LNCaP clone FGC (cell line): Measurements from ENCODE around the gene UBE2U.
"Not testable (repeated sequence)": the region's sequence is repeated elsewhere in the genome, so short reads cannot be mapped to it uniquely, and the experiment has no call there.

Experiments used
- DNase-seq: peaks from one replicate; pipeline ENCODE4 v3.0.0-alpha.2; 2011; ENCODE audit warnings: low read depth
- H3K4me3 ChIP-seq: 2 replicates; pipeline ENCODE4 v1.5.1; 2011; ENCODE audit warnings: mild to moderate bottlenecking, low read depth, low read length, control low read depth
- CTCF ChIP-seq: IDR thresholded peaks from 2 replicates; pipeline ENCODE4 v1.5.1; 2012; ENCODE audit warnings: mild to moderate bottlenecking; ENCODE audit not compliant: control insufficient read depth, insufficient read depth; ENCODE audit errors: extremely low read depth

UBE2U gene

GRCh38 chr1:64234714-64235113 lies 31.3 kb downstream of the UBE2U start:
- no peak overlapping the region for H3K4me3 ChIP-seq
- no peak for TF ChIP-seq CTCF
- DNase-seq = no peak

GRCh38 chr1:64235181-64235580 lies 31.8 kb downstream of the UBE2U start:
- no peak for TF ChIP-seq CTCF
- no peak overlapping the region for H3K4me3 ChIP-seq
- no peak for DNase-seq

- DNase-seq = no peak
- no peak for TF ChIP-seq CTCF
- H3K4me3 ChIP-seq = no peak overlapping the region
Observed at GRCh38 chr1:64235910-64236309, 32.5 kb downstream of the UBE2U start.

GRCh38 chr1:64236541-64236954 lies 33.1 kb downstream of the UBE2U start:
- TF ChIP-seq CTCF = no peak
- H3K4me3 ChIP-seq = no peak overlapping the region
- DNase-seq = no peak

GRCh38 chr1:64239519-64239918 lies 36.1 kb downstream of the UBE2U start:
- not testable (repeated sequence) for DNase-seq, H3K4me3 ChIP-seq

GRCh38 chr1:64240206-64240605 lies 36.8 kb downstream of the UBE2U start:
- H3K4me3 ChIP-seq = no peak overlapping the region
- DNase-seq = no peak
- no peak for TF ChIP-seq CTCF

GRCh38 chr1:64241069-64241468 lies 37.6 kb downstream of the UBE2U start:
- H3K4me3 ChIP-seq = no peak overlapping the region
- no peak for DNase-seq
- TF ChIP-seq CTCF = no peak
